ENCODE data around the gene CKAP2L.

GRCh38 chr2:112714836-112715631, 49.4 kb downstream of the CKAP2L start:
- TF ChIP-seq MAX (IDR thresholded peaks at IDR 0.05; ENCODE audit: low read depth, low read length) (no peak), CTCF (IDR thresholded peaks at IDR 0.05; ENCODE audit: low read depth, low read length) (no peak), POLR2A (IDR thresholded peaks at IDR 0.05; ENCODE audit: extremely low read depth, insufficient read length) (no peak)

Data from NB4 (cell line).